ENCODE data around the gene SPTY2D1.
"Not testable (repeated sequence)": the region's sequence is repeated elsewhere in the genome, so short reads cannot be mapped to it uniquely, and the experiment has no call there.

Gene SPTY2D1

DNA sequence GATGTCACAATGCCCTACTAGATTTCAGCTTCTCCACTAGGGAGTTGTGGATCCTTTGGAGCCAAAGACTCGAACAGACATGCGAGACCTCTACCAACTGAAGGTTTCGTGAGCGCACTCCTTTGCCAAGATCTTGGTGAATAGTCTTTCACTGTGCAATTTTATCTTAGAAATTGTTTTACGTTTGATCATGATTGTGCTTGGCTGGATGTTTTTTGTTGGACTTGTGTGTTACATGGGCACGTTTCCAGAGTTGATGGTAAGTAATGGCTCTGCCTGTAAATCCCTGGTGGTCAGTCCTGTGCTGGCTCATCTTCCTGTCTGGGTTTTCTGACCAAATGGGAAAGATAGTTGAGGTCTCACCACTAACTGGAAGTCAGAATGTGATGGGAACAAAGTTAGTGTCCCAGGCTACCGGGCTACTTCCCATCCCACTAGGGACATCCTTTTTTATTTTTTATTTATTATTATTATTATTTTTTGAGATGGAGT is 34.4 kb downstream of the SPTY2D1 start, which contains the start of gene MISFA:
Gene MISFA (plus strand): TSS at position 51 of the 492 bp plus-strand sequence. CDS start 140 bp downstream, at position 191.
- TF ChIP-seq, protein P1, sequence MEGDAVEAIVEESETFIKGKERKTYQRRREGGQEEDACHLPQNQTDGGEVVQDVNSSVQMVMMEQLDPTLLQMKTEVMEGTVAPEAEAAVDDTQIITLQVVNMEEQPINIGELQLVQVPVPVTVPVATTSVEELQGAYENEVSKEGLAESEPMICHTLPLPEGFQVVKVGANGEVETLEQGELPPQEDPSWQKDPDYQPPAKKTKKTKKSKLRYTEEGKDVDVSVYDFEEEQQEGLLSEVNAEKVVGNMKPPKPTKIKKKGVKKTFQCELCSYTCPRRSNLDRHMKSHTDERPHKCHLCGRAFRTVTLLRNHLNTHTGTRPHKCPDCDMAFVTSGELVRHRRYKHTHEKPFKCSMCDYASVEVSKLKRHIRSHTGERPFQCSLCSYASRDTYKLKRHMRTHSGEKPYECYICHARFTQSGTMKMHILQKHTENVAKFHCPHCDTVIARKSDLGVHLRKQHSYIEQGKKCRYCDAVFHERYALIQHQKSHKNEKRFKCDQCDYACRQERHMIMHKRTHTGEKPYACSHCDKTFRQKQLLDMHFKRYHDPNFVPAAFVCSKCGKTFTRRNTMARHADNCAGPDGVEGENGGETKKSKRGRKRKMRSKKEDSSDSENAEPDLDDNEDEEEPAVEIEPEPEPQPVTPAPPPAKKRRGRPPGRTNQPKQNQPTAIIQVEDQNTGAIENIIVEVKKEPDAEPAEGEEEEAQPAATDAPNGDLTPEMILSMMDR (IDR thresholded peaks at IDR 0.05; ENCODE audit: low read depth, low read length, missing control alignments): no peak
- DNase-seq (ENCODE audit: extremely low read depth, low read depth): no peak
- H3K4me3 ChIP-seq (replicated peaks; ENCODE audit: low read depth, low read length): no peak within 1 kb of the TSS

DNA sequence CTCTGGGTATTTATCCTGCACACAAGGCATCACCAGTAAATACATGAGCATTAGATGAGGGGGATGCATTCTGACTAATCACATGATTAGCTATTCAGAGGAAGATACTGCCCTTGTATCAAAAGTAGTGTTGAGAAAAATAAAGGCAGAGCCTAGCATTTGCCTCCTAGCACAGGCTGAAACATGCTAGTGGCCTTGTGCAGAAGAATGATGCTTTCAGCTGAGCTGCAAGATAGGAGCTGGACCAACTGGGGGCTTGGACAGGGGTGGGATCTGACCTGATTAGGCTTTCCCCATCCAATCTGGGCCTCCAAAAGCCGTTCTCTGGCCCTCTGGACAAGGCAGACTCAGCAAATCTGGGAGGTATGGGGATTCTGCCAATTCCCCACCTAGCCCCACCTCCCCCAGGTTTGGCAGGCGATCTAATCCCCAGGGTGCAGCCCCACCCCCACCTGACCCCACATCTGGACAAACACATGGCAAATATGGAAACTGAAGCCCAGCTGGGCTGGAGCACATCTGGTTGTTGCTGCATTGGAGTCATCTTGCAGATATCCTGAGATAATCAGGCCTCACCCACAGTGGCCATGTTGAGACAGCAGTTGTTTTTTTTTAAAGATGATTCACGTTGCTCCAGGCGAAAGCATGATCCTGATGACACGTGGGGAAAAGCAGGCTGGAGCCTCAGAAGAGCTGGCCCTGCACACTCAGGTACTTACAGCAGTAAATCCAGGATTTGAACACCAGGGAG is 39.0 kb downstream of the SPTY2D1 start:
- TF ChIP-seq, protein P1 (IDR thresholded peaks at IDR 0.05; ENCODE audit: low read depth, low read length, missing control alignments): no peak

DNA sequence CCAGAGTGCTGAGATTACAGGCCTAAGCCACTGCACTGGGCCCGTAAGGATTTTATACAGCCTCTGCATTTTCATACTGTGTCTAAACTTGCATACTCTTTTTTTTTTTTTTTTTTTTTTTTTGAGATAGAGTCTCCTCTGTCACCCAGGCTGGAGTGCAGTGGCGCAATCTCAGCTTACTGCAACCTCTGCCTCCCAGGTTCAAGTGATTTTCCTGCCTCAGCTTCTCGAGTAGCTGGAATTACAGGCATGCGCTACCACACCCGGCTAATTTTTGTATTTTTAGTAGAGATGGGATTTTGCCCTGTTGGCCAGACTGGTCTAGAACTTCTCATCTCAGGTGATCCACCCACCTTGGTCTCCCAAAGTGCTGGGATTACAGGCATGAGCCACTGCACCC is 40.1 kb downstream of the SPTY2D1 start:
- not testable (repeated sequence) for DNase-seq (ENCODE audit: extremely low read depth, low read depth); H3K4me3 ChIP-seq (replicated peaks; ENCODE audit: low read depth, low read length)

More for the DNA sequence above, 39.0 kb downstream of the SPTY2D1 start:
- peak; percentile 86 for DNase-seq (ENCODE audit: extremely low read depth, low read depth)
- no peak overlapping the region for H3K4me3 ChIP-seq (replicated peaks; ENCODE audit: low read depth, low read length)

DNA sequence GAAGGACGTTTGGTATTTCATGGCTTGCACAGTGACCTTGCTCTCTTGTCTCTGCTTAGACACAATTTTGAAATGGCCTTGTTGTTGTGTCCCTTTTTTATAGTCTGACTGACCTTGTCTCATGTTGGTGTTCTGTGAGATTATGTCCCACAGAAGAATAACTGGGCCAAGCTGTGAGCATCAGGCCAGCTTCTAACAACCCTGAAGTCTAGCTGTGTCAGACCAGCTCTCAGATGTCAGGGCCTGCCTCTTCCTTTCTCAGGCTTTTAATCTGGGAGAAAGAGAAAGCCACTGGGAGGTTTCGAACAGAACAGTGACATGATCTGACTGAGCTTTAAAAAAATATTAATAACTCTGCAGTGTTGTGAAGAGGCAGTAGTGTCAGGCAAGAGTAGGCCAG is 43.6 kb downstream of the SPTY2D1 start:
- TF ChIP-seq, protein P1 (IDR thresholded peaks at IDR 0.05; ENCODE audit: low read depth, low read length, missing control alignments): no peak
- DNase-seq (ENCODE audit: extremely low read depth, low read depth): no peak
- H3K4me3 ChIP-seq (replicated peaks; ENCODE audit: low read depth, low read length): peak overlapping the region; percentile 82

DNA sequence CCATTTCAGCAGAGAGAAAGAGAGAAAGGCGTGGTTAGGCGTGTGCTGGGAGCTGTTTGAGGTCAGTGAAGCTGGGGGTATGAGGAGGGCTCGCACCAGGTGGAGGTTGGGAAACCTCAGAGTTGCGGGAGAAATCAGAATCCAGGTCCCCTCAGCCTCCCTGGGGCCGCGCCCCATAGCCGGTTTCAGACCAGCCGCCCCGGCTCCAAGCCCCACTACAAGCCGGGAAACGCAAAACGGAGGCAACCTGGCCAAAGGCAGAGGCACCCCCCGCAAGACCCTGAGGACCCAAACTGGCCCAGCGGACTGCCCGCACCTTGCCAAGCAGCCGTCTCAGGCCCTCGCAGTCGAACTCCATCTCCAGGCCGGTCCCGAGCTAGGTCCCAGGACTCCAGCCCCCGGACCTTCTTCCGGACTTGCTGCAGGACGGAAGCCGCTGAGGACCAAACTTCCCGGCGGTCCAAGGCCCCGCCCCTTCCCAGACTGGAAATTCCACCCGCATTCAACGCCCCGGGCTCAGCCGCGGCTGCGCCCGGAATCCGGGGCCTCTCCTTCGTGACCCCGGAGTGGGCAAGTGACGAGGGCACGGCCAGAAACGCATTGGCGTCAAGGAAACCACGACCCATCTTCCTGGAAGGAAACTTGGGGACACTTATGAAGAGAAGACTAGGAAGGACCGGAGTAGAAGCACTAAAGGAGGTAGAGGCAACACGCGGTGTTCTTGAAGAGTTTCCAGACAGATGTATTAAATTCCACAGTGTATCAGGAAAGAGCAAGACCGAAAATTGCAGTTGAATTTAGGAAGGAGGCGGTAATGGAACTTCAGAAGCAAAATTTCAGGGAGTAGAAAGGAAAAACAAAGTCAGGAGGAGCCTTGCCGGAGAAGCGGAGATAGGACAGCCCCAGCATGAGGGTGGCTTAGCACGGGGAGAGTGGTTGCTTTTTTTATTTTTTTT is 45.6 kb downstream of the SPTY2D1 start, which contains the start of gene UEVLD:
Gene UEVLD (minus strand): TSS at position 438 of the 956 bp plus-strand sequence. CDS start 80 bp downstream, at position 358.
- H3K4me3 ChIP-seq (replicated peaks; ENCODE audit: low read depth, low read length): peak within 1 kb of the TSS; percentile 82
- DNase-seq (ENCODE audit: extremely low read depth, low read depth): peak; percentile 57
- TF ChIP-seq, protein P1 (IDR thresholded peaks at IDR 0.05; ENCODE audit: low read depth, low read length, missing control alignments): no peak

DNA sequence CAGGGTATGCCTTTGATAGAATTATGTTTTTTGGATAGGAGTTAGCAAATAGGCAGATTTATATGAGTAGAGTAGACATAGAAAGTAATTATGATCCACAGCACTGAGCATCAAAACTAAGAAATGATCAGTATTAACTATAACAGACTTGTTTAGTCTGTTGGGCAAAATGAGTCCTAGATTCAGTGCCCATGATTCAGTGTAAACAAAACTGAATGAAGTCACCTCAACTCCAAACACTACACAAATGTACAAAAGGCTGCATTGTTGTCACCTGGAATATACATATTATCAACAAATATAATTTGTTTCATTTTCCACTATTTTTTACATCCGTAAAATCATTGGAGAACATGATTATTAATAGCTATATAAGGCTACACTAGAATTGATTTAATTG is 52.3 kb downstream of the SPTY2D1 start:
- H3K4me3 ChIP-seq (replicated peaks; ENCODE audit: low read depth, low read length): no peak overlapping the region
- TF ChIP-seq, protein P1 (IDR thresholded peaks at IDR 0.05; ENCODE audit: low read depth, low read length, missing control alignments): no peak
- DNase-seq (ENCODE audit: extremely low read depth, low read depth): no peak
